ENCODE measurements around the gene SSTR1. TPM values are rescaled to one million over a fixed set of nuclear protein-coding genes. Genes with fewer than 3 reads are reported as not detected.
A peak's percentile ranks its signal among the peaks of the same experiment; 100 is the strongest.
"Not testable (repeated sequence)": the region's sequence is repeated elsewhere in the genome, so short reads cannot be mapped to it uniquely, and the experiment has no call there.

SSTR1 gene, protein sequence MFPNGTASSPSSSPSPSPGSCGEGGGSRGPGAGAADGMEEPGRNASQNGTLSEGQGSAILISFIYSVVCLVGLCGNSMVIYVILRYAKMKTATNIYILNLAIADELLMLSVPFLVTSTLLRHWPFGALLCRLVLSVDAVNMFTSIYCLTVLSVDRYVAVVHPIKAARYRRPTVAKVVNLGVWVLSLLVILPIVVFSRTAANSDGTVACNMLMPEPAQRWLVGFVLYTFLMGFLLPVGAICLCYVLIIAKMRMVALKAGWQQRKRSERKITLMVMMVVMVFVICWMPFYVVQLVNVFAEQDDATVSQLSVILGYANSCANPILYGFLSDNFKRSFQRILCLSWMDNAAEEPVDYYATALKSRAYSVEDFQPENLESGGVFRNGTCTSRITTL
- 6.9 and 7.7 TPM in 2 replicates for total RNA-seq (2014; rRNA removed)
- polyA plus RNA-seq (2012), result 2.9 TPM

DNA sequence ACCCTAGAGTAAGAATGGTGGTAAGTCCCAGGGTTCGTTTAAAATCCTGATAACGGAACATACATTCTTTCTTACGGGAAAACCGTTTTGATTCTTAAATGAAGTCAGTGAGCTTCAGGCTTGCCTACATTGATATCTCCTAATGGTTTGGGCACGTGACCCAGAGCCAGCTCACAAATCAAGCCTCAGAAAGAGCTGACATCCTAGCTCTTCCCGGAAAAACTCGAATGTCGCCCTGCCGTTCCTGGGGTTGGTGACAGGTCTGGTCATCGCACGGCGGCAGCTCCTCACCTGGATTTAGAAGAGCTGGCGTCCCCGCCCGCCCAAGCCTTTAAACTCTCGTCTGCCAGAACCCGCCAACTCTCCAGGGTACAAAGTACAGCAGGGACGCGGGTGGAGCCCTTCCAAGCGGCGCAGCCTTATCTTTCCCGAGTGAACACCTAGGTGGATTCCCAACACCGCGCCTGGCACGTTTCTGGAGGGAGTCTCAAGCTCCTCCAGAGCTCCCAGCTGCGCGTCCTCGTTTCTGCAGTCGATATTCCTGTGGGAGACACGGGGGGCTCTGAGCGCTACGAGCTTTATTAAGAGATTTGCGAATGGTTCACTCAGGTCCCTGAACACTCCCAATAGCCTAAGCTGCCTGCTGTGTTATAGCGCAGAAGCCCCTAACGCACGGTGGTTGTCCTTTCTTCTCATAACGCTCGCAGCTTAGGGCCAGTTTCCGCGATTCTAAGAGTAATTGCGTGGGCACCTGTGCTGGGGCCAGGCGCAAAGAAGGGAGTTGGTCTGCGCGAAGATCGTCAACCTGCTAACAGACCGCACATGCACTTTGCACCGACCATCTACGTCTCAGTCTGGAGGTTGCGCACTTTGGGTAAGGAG lies at the start of gene SSTR1:
Gene SSTR1 (plus strand): TSS at position 169 of the 882 bp plus-strand sequence. CDS start 1,486 bp downstream, outside the sequence.
- DNase-seq (ENCODE audit: low read depth), result no peak

DNA sequence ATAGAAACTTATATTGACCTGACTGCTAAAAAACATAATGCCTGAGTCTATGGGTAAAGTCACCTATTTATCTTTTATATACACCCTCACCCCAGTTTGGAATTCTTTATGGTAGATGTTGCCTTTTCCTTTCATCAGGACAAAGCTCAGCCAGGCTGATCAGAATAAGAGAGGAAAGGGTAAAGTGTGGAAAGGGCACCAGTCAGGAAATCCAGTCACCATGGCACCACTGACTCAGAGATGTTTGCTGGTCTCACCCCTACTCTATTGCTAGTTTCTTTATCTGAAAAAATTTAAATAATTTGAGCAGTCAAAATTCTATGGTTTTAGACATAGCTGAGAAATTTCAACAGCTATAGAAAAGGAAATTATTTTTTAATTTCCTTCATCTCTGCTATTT lies 49.2 kb upstream of the SSTR1 start:
- no peak for DNase-seq (ENCODE audit: low read depth)

DNA sequence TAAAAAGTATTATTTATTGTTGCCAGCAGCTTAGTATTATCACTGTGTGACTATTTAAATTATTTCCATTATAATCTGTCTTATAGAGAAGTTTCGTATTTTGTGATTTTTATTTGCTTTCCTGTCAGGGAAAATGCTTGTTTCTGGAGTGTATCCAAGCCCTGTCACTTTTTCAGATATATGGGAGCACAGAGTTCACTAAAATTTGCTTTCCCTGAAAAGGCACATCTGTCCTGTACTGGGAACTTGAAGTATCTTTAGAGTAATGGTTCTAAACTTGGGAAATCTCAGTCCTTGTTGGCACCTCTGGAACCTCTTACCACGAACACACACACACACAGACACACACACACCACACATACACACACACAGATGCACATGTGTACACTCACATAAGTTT lies 39.3 kb upstream of the SSTR1 start:
- DNase-seq (ENCODE audit: low read depth), result no peak

DNA sequence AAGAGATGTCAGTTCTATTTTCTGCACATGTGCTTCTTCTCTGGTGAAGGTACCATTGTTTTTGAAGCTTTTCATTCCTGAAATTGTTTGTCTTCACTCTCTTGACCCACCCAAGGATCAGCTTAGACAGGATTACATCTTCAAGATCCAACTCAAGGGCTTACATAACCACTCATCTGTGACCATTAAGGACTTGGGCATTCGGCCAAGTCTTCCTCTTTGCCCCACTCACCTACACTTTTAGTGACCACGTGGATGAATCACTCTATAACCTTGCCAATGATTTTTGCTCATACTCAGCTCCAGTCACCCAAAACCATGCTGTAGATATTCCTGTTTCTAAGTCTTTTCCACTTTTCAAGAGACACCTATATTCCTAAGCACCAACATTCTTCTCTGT lies 36.5 kb upstream of the SSTR1 start:
- DNase-seq (ENCODE audit: low read depth), result peak; percentile 9

DNA sequence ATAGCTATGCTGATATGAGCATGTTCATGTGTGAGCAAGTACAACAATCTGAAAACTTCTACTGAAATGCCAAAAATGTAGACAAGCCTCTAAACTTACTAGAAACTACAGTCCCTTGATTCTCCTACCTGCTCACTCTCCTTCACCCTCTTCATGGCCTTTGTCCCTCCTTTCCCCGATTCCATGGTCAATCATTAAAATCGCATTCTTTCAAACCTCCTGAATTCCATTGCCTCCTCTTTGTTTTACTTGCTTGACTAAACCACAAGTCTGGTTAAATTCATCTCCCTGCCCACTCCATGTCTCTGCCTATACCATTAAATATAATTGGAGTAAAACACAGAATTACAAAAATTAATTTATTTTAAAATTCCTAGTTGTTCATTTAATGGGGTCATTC lies 33.0 kb upstream of the SSTR1 start:
- DNase-seq (ENCODE audit: low read depth), result no peak

DNA sequence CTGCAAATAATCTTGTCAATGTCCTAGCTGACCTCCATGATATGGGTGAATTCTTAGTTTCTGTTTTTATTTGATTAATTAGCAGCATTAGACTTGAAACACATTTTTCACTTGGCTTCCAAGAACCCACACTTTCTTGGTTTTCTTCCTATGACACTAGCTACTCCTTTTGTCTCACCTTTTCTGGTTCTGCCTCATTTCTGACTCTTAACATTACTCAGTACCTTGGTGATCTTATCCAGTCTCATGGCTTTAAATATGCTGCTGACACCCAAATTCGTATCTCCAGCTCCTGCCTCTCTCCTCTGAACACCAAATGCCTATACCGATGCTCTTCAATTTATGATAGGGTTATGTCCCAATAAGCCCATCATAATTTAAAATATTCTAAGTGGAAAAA lies 32.0 kb upstream of the SSTR1 start:
- DNase-seq (ENCODE audit: low read depth), result no peak

DNA sequence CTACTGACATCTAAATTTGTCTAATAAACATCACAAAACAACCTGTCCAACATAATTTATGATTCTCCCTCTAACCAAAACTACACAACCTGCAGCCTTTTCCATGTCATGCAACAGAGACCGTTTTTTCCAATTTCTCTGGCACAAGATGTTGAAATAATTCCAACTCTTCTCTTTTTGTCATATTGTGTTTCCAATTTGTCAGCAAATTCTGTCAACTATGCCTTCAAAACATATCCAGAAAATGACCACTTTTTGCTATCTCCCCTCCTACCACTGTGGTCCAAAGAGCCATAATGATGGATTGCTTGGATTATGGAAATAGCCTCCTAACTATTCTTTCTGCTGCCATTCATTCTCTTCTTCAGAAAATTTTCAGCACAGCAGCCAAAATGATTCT lies 31.3 kb upstream of the SSTR1 start:
- DNase-seq (ENCODE audit: low read depth), result no peak

DNA sequence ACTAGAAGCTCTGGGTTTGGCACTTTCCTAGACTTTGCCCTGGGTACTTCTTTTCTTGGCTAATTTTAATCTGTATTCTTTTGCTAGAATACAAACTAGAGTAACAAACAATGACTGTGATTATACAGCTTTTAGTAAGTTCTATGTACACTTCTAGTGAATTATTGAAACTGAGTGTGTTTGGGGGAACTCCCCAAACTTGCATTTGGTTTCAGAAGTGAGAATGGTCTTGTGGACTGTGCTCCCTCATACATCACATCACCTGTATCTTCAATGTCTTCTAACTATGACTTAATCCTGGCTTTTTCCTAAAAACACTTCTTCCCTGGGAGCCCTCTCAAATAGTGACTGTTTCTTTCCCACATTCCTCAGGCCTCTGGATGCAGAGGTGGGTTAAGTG lies 23.6 kb upstream of the SSTR1 start:
- no peak for DNase-seq (ENCODE audit: low read depth)

DNA sequence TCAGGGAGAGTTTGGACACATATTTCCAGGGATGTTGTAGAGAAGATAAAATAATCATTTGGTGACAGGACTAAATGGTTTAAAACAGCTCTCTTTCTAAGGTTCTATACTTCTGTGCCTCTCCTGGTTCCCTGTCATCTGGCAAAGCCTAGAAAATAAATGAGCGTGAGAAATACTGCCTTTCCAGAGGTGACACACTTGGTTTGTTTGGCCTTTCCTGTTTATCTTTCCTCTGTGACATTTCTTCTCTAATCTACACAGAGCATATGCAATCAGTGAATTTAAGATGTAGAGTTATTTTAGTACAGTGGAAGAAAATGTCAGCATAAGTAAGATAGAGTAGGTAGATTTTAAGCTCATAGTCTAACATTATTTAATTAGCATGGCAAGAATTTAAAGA lies 22.0 kb upstream of the SSTR1 start:
- DNase-seq (ENCODE audit: low read depth), result no peak

DNA sequence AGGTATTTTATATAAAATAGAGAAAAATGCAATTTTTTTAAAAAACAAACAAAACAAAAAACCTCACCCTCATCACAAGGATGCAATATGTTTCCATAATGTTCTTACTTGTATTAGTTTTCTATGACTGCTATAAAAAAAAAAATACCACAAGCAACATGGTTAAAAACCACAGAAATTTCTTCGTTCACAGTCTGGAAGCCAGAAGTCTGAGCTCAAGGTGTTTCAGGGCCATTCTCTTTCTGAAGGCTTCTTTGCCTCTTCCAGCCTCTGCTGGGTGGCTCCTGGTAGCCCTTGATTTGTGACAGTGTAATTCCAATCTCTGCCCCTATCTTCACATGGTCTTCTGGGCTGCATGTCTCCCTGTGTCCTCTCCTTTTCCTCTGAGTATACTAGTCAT lies 21.5 kb upstream of the SSTR1 start:
- no peak for DNase-seq (ENCODE audit: low read depth)

DNA sequence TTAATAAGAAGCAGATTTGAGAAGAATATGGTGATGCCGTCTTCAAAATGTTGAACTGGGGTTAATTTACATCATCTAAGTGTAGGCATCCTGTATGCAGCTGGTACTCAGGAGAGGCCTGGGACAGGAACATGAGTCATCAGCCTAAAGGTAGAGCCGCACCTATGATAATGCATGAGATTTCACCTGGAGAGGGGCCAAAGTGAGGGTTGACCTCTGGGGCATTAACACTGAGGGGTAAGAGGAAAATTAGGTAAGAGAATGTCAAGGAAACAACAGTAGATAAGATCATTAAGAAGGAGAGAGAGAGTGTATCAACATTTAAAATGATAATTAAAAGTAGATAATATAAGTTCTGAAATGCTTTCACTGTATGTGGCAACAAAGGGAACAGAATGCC lies 20.2 kb upstream of the SSTR1 start:
- DNase-seq (ENCODE audit: low read depth), result no peak

DNA sequence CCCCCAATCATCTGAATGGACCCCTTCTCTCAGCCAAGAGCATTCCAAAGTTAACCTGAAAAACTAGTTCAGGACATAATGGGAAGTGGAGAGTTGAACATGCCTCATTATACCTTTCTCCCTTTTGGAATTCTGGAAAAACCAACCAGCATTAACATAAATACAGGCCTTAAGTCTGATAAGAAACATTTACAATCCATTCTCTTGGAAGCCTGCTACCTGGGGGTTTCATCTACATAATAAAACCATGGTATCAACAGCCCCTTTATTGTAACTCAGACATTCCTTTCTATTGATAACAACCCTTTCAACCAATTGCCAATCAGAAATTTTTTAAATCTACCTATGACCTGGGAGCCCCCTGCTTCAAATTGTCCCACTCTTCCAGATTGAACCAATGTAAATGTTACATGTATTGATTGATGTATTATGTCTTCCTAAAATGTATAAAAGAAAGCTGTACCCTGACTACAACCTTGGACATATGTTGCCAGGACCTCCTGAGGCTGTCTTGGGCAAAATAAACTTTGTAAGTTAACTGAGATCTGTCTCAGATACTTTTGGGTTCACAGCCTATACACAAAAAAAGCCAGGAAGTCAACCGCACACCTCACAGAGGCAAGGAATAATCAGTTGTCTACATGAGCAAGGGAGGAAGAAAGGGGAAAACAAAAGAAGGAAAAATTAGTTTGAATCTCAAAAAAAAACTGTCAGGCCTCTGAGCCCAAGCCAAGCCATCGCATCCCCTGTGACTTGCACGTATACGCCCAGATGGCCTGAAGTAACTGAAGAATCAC lies 17.6 kb upstream of the SSTR1 start:
- no peak for DNase-seq (ENCODE audit: low read depth)

DNA sequence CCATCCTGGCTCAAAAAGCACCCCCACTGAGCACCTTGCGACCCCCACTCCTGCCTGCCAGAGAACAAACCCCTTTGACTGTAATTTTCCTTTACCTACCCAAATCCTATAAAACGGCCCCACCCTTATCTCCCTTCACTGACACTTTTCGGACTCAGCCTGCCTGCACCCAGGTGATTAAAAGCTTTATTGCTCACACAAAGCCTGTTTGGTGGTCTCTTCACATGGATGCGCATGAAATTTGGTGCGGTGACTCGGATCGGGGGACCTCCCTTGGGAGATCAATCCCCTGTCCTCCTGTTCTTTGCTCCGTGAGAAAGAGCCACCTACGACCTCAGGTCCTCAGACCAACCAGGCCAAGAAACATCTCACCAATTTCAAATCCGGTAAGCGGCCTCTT lies 16.9 kb upstream of the SSTR1 start:
- not testable (repeated sequence) for DNase-seq (ENCODE audit: low read depth)

DNA sequence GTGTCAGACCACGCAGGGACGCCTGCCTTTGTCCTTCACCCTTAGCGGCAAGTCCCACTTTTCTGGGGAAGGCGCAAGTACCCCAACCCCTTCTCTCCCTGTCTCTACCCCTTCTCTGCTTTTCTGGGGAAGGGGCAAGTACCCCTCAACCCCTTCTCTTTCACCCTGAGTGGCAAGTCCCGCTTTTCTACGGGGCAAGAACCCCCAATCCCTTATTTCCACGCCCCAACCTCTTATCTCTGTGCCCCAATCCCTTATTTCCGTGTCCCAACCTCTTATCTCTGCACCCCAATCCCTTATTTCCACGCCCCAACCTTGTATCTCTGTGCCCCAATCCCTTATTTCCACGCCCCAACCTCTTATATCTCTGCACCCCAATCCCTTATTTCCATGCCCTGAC lies 16.2 kb upstream of the SSTR1 start:
- not testable (repeated sequence) for DNase-seq (ENCODE audit: low read depth)

DNA sequence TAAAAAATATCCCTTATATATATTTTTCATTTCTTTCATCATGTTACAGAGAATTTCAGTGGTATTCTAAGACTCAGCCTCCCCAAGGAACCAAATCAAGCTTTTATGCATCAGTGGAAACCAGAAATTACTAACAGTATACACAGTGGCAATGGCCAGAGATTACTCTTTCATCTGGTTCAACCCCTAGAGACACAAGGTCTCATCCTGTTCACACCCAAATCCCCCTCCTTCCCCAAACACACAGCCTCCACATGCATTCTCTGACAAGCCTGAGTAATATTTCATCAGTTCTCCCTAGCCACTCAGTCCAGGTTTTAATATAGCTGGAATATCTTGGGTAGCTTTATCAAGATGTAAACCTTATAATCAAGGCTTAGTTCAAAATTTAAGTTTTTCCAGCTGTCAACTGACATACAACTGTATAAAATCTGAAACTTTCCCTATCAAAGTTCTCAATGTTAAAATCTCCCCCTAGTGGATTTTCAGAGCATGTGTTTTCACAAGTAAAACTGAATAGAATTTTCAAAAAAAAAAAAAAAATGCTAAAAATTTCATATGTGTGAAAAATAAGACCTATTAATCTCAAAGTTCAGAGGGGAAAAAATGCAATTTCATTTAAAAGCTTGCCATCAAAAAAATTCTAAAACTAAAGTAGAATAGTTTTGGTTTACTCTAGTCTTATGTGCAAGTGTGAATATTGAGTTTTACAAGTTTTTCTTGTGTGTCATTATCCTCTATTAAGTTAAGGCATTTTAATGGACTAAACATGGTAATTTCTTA lies 10.5 kb upstream of the SSTR1 start:
- peak; percentile 34 for DNase-seq (ENCODE audit: low read depth)

DNA sequence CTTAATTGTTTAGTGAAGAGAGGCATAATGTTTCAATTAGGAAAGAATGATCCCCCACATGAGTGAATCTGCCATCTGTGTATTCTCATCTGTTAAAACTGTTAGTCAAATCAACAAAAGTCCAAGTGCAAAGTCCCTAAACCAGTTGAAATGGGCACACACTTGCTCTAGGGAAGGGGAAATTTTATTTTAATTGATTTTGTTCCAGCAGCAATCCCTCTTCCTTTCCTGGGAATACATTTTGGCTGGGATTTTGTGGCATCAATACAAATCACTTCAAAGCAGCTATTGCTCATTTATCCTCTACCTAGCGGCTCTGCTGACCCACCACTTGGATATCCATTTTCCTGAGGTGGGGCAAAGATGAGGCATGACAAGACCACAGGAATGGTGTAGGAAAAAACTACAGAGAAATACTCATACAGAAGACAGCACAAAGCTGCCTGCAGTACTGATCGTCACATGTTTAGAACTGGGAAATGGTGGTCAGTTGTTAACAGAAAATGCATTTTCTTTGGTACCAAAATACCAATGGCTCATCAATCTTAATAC lies 9.8 kb upstream of the SSTR1 start:
- DNase-seq (ENCODE audit: low read depth), result no peak

DNA sequence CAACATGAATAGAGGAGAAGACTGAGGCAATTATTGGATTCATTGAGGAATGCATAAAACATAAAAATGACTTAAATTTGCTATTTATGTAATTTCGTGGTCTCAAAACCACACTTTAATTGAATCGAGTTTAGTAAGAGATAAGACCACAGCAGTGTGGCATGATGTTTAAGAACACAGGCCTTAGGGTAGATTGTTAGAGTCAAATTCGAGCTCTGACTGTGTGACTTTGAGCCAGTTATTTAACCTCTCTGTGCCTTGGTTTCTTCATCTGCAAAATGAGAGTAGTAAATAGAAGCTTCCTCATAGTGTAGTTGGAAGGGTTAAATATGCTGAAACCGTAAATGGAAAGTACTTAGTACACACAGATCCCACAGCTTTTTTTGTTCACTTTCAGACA lies 9.3 kb upstream of the SSTR1 start:
- DNase-seq (ENCODE audit: low read depth), result no peak

DNA sequence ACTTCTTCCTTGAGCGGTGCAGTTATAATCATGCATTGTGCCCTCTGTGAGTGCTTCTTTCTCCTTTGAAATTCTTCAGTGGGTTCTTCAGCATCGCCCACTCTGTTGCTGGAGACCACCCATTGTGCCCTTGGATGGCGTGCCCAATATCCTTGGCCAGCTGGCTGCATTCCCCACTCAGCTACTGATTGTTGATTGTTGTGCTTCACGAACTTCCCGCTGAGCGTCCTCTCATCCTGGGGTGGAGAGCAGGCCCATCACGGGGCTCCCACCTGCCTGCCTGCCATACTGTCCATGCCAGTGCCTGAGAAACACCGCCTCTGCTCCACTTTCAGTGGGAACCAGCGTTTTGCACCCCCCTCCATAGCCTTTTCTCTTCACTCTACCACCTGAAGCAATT lies 8.6 kb upstream of the SSTR1 start:
- DNase-seq (ENCODE audit: low read depth), result no peak

DNA sequence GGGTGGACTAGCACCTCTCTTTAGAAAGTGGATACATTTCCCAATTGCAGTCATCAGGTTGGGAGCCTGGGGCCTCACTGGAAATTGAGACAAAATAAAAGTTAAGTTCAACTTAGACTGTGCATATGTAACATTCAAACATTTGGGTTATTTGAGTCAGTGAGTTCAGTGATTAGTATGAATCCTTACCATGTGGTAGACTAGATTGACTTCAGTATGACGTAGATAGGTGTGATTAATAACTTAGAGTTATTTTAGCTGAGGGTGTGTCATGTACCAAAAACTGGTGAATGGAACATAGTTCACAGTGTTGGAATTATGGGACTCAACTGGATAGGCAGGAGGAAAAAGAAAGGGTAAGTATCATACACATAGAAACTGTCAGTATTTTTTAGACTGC lies 8.0 kb upstream of the SSTR1 start:
- DNase-seq (ENCODE audit: low read depth), result no peak

DNA sequence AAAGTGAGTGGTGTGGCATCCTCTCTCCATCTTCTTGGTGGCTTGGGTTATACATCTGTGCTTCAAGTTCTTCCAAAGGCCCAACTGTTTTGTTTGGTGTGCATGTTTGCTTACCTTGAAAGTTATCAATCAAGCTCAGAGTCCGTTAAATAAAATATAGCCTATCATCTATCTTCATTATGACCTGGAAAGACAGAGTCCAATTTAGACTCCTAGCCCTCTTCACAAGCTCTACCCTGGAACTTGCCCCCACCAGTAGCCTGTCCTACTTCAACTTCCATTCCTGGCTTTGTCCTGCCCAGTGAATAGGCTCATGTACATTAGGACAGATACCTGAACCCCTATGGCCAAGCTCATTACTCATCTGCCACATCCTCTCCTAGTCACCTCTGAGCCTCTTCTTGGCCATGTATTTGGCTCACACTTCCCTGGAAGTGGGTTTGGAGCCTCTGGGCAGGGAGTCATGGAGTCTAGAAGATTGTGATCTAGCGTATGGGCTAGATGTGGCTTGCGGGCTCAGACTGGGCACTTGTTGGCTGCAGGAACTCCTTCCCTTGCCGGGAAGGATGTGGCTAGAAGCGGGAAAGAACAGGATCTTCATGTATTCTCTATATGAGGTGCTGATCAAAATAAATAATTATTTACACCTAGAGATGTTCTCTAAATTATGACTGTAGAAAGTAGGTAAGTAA lies 6.4 kb upstream of the SSTR1 start:
- no peak for DNase-seq (ENCODE audit: low read depth)
